EL (cell line): ENCODE results near the gene VAMP4.
"Not testable (repeated sequence)": the region's sequence is repeated elsewhere in the genome, so short reads cannot be mapped to it uniquely, and the experiment has no call there.

Experiments used
- DNase-seq: peaks from one replicate; pipeline ENCODE4 v3.0.0-alpha.2; 2016

Gene VAMP4

DNA sequence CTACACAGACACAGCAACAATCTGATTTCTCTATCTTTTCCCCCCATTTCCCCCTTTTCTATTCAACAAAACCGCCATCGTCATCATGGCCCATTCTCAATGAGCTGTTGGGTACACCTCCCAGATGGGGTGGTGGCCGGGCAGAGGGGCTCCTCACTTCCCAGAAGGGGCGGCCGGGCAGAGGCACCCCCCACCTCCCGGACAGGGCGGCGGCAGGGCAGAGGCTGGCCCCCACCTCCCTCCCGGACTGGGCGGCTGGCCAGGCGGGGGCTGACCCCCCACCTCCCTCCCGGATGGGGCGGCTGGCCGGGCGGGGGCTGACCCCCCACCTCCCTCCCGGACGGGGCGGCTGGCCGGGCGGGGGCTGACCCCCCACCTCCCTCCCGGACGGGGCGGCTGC, 48.3 kb downstream of the VAMP4 start:
- DNase-seq = not testable (repeated sequence)

DNA sequence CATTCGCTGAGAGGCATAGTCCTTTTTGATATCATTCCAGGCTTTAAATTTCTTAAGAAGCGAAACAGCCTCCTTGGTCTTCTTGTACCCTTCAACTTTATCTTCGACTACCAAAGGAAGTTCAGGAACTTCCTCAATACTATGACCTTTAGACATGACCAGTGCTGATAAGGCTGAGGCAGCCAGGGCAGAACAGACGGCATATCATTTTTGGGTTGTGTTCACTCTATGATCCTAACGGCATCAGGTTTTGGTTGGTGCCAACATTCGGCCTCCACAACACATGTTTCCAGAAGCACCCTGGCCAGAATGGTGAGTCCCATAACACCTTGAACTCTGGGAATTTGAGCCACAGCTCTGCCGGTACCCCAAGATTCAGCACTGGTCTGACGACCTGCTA, 58.0 kb downstream of the VAMP4 start:
- DNase-seq = no peak

DNA sequence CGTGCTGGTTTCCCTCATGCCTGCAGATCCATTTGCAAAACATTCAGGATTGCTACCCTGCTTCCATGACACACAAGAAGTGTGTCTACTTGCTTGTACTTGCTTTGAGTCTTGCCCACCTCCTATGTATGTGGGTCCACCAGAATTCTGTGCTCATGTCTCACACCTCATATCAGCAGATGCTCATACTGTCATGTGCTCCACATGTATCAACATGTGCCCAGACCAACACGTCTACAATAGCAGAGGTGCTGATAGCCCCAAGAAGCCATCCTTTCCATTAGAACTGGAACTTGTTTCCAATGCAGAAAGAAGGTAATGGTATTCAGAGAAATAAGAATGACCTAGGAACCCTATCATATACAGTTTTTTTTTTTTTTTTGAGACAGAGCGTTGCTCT, 61.5 kb downstream of the VAMP4 start:
- no peak for DNase-seq

DNA sequence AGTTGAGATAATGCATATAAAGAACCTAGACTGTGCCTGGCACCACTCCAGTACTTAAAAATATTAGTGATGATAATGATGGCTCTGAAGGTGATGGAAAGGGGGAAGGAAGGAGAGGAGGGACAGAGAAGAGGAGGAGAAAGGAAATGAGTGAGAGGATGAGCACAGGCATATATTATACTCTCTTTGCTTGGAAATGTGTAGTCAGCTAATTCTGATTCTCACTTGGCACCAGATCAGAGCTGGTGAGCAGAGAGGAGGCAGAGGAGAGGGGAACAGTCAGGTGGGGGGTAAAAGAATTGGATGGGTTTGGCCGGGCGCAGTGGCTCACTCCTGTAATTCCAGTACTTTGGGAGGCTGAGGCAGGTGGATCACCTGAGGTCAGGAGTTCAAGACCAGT, 65.0 kb downstream of the VAMP4 start:
- no peak for DNase-seq

DNA sequence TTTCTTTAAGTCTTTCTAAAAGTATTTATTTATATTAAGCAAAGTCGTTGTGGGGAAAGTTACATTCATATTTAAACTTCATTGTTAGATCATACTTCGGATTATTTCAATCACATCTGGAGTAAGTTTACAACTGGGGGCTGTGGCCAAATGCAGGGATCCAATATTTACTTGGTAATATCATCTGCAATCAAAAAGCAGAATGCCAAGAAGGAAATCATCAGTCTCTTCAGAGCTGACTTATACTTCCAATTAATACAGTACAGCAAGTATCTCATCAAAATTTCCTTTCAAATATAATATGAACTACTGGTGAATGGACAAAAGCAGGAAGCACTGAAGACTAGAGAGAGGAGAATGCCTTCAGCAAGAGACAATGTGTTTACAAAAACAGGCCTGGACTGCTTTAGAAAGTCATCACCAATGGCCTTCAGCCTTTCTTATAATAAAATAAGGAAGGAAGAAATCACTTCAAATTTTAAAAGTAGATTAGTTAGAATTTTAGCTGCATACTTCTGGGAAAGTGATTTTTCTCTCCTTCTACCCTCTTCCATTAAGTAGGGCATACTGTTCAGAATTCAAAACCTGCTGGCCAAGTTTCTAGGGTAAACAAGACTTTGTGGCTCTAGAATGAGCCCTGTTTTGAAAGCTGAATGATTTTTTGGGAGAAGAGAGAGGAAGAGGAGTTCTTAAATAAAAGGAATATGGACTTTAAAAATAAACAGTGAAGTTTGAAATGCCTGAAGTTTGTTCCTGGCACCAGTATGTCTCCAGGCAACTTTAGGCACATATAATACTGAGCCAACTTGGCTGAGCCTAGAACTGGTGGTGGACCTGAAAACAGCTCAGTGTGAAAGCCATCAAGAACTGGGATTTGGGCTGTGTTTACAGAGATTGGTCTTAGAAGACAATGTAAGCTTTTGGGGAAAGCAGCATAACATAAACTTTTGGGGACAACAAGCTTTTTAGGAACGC, 67.1 kb downstream of the VAMP4 start:
- no peak for DNase-seq

DNA sequence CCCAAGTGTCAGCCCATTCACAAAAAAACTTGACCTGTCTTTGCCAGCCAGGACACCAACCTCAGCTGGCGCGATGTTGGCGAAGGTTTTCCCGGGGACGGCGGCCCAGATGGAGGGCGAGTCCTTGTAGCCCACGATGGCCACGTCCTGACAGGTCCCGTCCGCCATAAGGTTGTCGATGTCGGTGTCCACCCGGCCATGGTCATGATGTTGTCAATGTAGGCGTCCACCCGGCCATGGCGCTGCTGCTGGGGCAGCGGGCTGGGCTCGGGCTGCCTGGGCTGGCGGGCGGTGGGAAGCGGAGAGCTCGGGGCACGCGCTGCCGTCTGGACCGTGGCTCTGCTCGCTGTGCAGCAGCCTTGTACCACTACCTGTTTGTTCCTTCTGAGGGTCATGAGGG, 71.1 kb downstream of the VAMP4 start:
- no peak for DNase-seq

DNA sequence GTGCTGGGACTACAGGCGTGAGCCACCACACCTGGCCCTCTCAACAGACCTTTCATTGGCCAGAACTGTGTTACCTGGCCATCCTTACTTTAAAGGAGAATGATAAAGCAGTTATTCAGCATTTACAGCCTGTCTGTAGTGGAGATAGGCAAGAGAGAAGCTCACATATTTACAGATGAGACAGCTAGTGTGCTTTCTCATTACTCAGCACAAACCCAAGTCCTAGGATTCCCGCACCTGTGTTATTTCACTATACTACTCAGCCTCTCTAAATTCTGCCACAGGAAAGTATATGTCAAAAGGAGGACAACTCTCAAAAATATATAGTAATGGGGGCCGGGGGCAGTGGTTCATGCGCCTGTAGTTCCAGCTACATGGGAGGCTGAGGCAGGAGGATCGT, 73.5 kb downstream of the VAMP4 start:
- no peak for DNase-seq

DNA sequence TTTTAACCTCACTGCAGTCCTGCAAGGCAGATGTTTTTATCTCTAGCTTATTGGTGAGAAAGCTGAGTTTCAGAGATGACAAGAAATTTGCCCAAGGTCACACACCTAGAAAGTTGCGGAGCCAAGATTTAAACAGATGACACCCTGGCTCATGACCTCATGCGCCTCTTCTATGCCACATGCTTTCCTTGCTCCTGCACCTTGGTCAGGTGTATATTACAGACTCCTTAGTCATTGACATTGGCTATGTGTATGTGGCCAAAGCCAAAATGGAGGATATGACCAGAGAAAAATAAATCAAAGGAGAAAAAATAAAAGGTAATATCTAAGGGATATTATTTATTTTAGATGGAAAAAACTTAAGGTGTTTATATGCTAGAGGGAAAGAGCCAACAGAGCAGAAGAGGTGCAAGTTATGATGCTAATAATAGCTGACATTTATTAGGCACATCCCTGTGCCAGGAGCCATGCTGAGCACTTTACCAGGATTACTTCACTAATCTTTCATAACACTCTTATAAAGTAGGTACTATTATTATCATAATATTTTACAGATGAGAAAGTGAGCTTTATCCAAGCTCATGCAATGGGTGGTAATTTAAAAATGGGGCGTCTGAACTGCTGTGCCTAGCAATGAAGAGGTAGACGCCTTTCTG, 75.6 kb downstream of the VAMP4 start:
- DNase-seq = no peak

DNA sequence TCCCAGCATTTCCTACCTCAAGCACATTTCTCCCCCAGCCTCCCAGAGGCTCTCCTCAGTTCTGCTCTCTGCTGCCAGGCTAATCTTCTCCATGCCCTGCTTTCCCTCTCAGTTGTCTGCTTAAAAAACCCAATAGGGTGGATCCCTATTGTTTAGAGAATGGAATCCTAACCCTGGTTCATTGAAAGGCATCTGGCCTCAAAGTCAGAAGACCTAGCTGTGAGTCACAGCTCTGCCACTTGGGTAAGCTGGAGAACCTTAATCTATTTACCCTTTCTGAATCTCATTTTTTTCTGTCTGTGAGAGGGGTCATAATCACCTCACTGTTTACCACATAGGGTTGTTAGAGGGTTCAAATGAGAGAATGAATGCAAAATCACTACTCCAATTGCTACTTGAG, 76.9 kb downstream of the VAMP4 start:
- peak; percentile 11 for DNase-seq

DNA sequence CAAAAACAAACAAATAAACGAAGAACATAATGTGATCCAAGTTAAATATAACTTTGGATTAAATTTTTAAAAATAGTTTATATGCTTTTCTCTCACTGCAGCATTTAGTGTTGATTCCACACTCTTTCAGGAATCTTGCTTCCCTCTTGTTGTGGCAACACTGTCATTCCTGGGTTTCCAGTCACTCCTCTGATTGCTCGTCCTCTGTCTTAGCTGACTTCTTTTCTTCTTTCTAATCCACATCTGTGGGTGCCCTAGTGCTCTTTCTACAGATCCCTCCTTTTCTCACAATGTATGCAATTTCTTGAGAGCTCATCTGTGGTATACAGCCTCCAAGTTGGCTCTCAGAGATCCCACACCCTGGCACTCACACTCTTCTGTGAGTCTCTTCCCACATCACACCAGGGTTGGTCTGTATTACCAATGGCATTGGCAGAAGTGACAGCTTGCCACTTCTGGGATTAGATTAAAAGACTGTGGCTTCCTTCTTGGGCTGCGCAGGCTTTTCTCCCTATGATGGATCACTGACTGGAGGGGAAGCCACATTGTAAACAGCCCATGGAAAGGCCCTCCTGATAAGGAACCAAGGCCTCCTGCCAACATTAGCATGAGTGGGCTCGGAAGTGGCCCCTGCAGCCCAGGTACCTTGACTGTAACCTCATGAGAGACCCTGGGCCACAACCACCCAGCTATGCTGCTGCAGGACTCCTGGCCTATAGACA, 77.8 kb downstream of the VAMP4 start:
- no peak for DNase-seq

DNA sequence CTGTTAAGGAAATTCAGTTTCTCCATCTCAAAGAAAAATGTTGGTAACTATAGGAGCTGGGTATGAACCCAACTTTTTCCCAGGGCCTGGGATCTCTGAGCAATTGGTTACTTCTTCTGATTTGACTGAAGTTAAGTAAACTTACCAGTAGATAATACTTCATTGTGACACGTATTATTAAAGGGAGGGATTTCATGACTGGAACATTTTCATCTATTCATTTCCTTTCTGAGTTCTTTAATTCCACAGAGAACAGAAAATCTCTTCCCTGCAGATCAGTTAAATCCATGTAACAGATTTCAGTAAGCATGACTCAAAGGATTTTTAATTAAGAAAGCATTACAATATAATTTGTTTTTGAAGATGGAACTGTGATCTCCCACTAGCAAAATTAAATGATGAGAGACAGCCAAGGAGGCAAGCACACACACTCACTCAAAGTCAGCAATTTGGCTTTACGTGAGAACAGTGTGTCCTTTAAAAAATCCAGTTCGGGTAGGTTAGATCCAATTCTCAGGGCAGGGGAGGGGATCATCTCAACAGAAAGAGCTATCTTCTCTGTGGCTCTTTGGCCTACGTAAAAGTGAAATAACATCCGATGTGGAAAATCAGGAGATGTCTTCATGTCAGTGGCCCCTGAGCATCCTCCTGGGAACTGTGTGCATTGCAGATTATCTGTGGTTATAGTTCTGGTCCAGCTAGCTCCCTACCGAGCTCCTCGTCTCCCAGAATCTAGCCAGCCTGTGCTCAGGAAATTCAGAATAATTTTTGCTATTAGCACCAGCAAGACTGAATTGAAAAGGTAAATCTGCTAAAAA, 78.6 kb downstream of the VAMP4 start:
- DNase-seq = no peak

DNA sequence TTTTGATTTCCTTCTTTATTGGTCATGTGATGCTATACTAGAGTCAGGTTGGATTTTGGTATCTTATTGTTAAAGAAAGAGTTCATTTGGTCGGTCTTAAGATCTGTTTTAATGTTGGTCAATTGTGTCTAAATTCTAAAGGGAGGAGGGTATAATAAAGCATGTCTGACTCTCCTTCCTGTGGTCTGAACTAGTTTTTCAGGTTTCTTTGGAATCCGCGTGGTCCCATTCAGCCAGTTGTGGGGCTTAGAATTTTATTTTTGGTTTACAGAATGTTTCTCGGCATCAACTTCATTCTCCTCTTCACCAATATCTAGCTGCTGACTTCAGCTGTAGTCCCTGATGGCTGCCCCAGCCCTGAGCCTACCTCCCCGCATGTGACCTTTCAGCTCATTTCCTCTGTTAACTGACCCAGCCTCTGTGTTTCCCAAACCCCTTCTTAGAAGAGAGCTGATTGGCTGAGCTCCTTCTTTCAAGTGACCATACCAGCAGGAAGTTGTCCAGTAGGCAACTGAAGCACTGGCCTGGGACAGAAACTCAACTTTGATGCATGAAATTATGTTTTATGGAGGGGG, 80.7 kb downstream of the VAMP4 start:
- DNase-seq = no peak

DNA sequence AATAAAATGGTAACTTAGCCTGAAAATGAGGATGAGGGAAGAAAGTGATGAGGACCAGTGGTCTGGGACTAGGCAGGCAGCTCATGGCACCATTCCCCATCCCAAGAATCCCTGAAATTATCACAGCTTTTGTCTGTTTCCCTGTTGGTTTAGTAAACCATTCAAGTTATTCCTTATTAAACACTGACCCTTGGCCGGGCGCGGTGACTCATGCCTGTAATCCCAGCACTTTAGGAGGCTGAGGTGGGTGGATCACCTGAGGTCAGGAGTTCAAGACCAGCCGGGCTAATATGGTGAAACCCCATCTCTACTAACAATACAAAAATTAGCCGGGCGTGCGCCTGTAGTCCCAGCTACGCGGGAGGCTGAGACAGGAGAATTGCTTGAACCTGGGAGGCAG, 85.7 kb downstream of the VAMP4 start:
- DNase-seq = not testable (repeated sequence)

DNA sequence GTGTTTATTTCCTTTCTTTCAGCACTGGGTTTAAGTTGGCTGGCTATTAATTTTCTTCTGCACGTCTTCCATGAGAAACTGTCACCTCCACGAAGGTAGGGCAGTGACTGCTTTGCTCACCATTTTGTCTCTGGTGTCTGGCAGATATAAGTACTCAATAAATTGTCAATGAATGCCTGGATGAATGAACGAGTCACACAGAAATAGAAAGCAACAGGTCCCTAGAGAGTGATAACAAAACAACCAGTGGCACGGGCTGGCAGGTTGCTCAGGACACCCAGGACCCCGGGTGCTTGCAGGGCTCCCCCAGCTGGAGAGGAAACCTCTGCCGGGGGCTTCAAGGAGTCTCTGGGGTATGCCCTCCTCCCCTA, 86.1 kb downstream of the VAMP4 start:
- DNase-seq = no peak

DNA sequence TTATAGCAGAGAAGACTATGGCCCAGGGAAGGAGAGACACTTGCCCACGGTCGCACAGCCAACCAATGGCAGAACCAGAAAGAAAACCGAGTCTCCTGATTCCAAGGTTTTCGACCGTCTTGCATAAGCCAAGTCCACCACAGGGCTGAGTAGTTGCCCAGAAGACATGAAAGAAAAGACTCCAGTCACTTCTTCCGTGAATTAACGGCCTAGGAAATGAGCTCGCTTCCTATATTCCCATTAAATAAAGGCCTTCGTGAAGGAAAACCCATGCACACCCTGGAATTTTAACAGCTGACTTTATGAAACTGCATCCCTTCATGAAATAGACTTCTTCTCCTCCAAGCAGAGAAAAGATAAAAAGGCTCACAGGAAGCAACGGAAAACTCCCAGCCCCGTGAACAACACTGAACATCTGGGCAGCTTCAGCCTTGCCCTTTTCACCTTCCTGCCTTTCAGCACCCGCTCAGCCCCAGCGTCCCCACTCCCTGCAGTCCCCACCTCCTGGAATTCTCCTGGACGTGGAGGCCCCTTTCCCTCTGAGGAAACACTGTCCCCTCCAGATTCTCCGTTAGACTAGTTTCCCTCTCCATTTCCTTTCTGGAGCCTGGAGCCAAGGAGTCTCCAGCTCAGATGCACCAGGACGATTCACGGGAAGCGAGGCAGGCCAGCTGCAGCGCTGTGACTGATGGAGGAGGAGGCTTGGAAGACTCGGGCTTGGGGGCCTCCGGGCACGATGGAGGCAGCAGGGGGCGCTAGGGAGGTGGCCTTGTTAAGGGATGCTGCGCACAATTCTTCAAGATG, 86.7 kb downstream of the VAMP4 start:
- DNase-seq = peak; percentile 59

DNA sequence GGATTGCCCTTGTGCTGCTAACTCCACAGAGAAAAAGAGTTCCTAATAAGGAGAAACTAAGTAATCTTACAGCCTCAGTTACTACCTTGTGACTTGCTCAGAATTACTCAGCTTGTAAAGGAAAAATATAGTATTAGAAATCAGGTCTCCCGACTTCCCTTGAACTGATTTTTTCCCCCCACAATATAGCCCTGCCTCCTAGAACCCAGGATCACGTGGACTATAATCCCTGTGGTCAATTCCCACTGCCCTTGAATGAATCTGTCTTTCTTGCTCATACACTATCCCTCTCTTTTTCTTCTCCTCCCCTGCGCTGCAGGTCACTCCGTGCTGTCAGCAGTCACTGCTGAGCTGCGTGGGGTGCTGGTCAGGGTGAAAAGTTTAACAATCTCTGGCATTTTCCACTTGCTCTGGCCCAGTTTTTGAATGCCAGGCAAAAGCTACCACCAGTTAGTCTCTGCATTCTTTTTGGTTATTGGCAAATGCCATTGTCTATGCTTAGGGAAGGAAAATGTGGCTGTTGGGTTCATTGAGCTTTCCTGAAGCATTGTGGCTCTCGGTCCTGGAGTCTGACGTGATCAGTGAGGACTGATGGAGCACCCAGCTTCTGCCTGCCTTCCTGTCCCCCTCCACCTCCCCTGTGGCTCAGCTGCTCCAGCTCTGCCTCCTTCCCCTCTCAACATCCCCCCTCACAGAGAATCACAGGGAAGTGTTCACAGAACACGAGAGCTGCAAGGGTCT, 87.5 kb downstream of the VAMP4 start:
- no peak for DNase-seq

DNA sequence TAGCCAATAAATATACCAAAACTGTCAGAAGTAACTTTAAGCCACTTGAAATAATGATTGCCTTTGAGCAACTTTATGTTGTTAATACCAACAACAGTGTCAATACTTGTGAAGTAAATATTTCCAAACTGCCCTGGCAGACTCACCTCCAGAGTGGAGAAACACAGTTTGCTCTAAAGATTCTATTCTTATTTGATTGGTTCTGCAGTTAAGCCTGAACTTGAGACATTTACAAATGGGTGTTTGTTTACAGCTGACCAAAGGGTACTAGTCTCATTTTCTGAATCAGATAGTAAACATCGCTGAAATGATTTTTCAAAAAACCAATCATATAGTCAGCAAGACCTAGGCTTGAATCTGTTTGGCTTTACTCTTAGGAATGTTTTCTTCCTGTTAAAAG, 88.1 kb downstream of the VAMP4 start:
- DNase-seq = no peak

DNA sequence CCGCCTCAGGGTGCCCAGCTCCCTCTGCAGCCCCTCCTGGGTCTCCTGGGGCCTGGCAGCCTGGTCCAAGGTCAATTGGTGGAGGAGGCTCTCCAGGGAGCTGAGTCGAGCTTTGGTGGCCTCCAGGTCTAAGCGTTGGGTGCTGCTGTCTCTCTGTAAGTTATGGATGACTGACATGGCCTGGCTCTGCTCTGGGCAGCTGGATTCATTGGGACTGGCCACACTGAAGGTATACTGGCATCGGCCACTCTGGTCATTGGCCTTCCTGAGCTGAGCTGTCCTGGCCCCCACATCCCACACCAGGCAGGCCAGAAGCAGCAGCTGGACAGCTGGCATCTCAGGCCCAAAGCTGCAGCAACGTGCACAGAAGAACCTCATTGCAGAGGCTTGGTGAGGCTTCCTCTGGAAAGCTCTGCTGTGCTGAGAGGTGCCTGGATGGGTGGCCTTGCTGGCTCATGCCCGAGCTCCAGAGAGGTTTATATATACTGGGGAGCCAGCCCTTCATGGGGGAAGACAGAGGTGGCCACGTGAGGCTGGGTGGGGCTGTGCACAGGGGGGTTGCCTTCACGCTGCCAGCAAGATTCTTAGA, 89.5 kb downstream of the VAMP4 start, which contains the start of gene MYOC:
TSS of gene MYOC (minus strand) at position 455 of the 589 bp plus-strand sequence. CDS start at position 378, 77 bp downstream.
- DNase-seq = no peak
